Measurements from ENCODE around the gene CADPS2.
"Not testable (repeated sequence)": the region's sequence is repeated elsewhere in the genome, so short reads cannot be mapped to it uniquely, and the experiment has no call there.

Gene CADPS2

GRCh38 chr7:122305475-122306319 is 580.6 kb downstream of the CADPS2 start:
- DNase-seq, result no peak

GRCh38 chr7:122304996-122305421 is 581.3 kb downstream of the CADPS2 start:
- DNase-seq, result peak; percentile 3

- no peak for DNase-seq
These were observed 581.8 kb downstream of the CADPS2 start, which contains the start of gene FEZF1 for GRCh38 chr7:122304319-122304975. Gene FEZF1 (minus strand): TSS chr7:122304750. CDS start chr7:122304437, 313 bp downstream.

GRCh38 chr7:122303531-122304318 is 582.5 kb downstream of the CADPS2 start:
- DNase-seq, result no peak

- DNase-seq, result no peak
These were observed 583.3 kb downstream of the CADPS2 start for GRCh38 chr7:122302761-122303530.

GRCh38 chr7:122301858-122302760 is 584.2 kb downstream of the CADPS2 start:
- DNase-seq, result no peak

- no peak for DNase-seq
These were observed 585.1 kb downstream of the CADPS2 start for GRCh38 chr7:122300956-122301833.

GRCh38 chr7:122300211-122300932 is 585.9 kb downstream of the CADPS2 start:
- DNase-seq, result peak; percentile 7

- DNase-seq, result no peak
These were observed 586.5 kb downstream of the CADPS2 start for GRCh38 chr7:122299624-122300210.

- no peak for DNase-seq
These were observed 587.6 kb downstream of the CADPS2 start for GRCh38 chr7:122298618-122299017.

- DNase-seq, result no peak
These were observed 588.1 kb downstream of the CADPS2 start for GRCh38 chr7:122298131-122298530.

GRCh38 chr7:122291189-122291588 is 595.1 kb downstream of the CADPS2 start:
- no peak for DNase-seq

- DNase-seq, result no peak
These were observed 595.8 kb downstream of the CADPS2 start for GRCh38 chr7:122290476-122290875.

GRCh38 chr7:122289426-122289825 is 596.8 kb downstream of the CADPS2 start:
- DNase-seq, result no peak

GRCh38 chr7:122284608-122285007 is 601.7 kb downstream of the CADPS2 start:
- not testable (repeated sequence) for DNase-seq

- DNase-seq, result no peak
These were observed 613.1 kb downstream of the CADPS2 start for GRCh38 chr7:122273117-122273516.

- DNase-seq, result no peak
These were observed 617.0 kb downstream of the CADPS2 start for GRCh38 chr7:122269241-122269640.

Data from fibroblast of skin of scalp (primary cell).